A673 (cell line): ENCODE results near the gene PCID2. TPM values are rescaled to one million over a fixed set of nuclear protein-coding genes. Genes with fewer than 3 reads are reported as not detected.
A peak's percentile ranks its signal among the peaks of the same experiment; 100 is the strongest.

Experiments used
- BruUV-seq: library from RNA; stranded (reverse); fragments of 400-500 nt; replicated peaks from 2 replicates; lab custom pipeline; 2021; lab: Mats Ljungman, UMichigan
- CTCF ChIA-PET: fragments of 300-600 bp; sonication (Branson Sonifier 250); formaldehyde crosslinking; loops from one replicate; lab custom pipeline; 2022; ENCODE audit warnings: antibody characterized with exemption; lab: Charles Lee
- POLR2A ChIA-PET: fragments of 300-600 bp; sonication (Branson Sonifier 250); formaldehyde crosslinking; loops from one replicate; lab custom pipeline; 2022; ENCODE audit warnings: antibody characterized with exemption; ENCODE audit not compliant: low non-redundant PET; lab: Charles Lee
- DNase-seq: peaks from one replicate; pipeline ENCODE4 v3.0.0-alpha.2; 2015; ENCODE audit warnings: low spot score
- H3K27ac ChIP-seq: fragments of 200-600 bp; sonication (generic); 2 replicates; pipeline ENCODE4 v1.5.1; 2016; ENCODE audit warnings: mixed run types, low read depth, mild to moderate bottlenecking, mixed read lengths, antibody characterized with exemption, low read length; ENCODE audit not compliant: poor library complexity, severe bottlenecking
- H3K27me3 ChIP-seq: fragments of 200-600 bp; sonication (generic); replicated peaks from 2 replicates; pipeline ENCODE4 v1.6.1; 2017; ENCODE audit warnings: mixed run types, low read depth, mild to moderate bottlenecking, mixed read lengths, antibody characterized with exemption, low read length; ENCODE audit not compliant: insufficient read depth, poor library complexity
- H3K36me3 ChIP-seq: fragments of 200-600 bp; sonication (generic); 2 replicates; pipeline ENCODE4 v1.6.1; 2016; ENCODE audit warnings: mixed run types, mild to moderate bottlenecking, mixed read lengths, antibody characterized with exemption, low read length; ENCODE audit not compliant: insufficient read depth, poor library complexity, severe bottlenecking
- H3K4me1 ChIP-seq: fragments of 200-600 bp; sonication (generic); 2 replicates; pipeline ENCODE4 v1.6.1; 2017; ENCODE audit warnings: mixed run types, mild to moderate bottlenecking, mixed read lengths, antibody characterized with exemption, low read length; ENCODE audit not compliant: insufficient read depth, poor library complexity, severe bottlenecking
- H3K4me3 ChIP-seq: fragments of 200-600 bp; sonication (generic); 2 replicates; pipeline ENCODE4 v1.5.1; 2016; ENCODE audit warnings: low read depth, mixed run types, mild to moderate bottlenecking, mixed read lengths, low read length; ENCODE audit not compliant: poor library complexity, severe bottlenecking
- H3K9me3 ChIP-seq: fragments of 200-600 bp; sonication (generic); 2 replicates; pipeline ENCODE4 v1.6.1; 2016; ENCODE audit warnings: mixed run types, low read depth, mild to moderate bottlenecking, mixed read lengths, antibody characterized with exemption, low read length; ENCODE audit not compliant: poor library complexity, severe bottlenecking
- EZH2 ChIP-seq: fragments of 200-600 bp; sonication (generic); IDR thresholded peaks from 2 replicates; pipeline ENCODE4 v1.6.1; 2017; ENCODE audit warnings: borderline replicate concordance, low read depth, mild to moderate bottlenecking, mixed read lengths, antibody characterized with exemption, low read length; ENCODE audit not compliant: poor library complexity, severe bottlenecking
- intact Hi-C: fragments of 100-400 bp; cut with micrococcal nuclease; formaldehyde crosslinking; loops from one replicate; pipeline ENCODE4 v1.10.0; 2022; ENCODE audit not compliant: unreplicated experiment
- total RNA-seq: library from RNA; stranded (reverse); gene quantifications from 2 replicates; pipeline ENCODE4 v1.2.3, GENCODE V29; 2021
- TF ChIP-seq, protein P1 (sequence below): fragments of 300-800, 200-600 bp; sonication (generic); conservative IDR thresholded peaks from 2 replicates; pipeline ENCODE4 v1.5.1; 2017; ENCODE audit warnings: low read depth, mild to moderate bottlenecking, antibody characterized with exemption, low read length, moderate library complexity, mixed read lengths

The PCID2 gene
- total RNA-seq, 1 experiment from 2014 or later, result 67.5 TPM

DNA sequence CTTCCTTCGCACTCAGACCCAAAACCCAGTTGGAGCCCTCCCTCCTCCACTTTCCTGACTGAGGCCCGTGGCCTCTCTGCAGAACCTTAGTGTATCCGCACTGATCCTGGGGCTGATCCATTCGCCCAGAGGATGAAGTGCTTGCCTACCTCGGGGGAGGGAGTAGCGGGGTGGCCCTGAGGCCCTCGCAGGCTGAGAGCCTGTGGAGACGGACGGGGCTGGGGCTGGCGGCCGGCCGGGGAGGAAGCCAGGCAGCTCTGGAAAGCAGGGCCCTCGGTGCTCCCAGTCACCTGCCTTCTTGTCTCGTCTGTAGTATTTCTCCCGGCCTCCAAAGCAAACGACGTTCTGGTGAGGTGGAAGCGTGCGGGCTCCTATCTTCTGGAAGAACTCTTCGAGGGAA is 48.8 kb downstream of the PCID2 start:
- intact Hi-C loops, result no loop called here
- no peak for TF ChIP-seq EZH2
- TF ChIP-seq, protein P1, sequence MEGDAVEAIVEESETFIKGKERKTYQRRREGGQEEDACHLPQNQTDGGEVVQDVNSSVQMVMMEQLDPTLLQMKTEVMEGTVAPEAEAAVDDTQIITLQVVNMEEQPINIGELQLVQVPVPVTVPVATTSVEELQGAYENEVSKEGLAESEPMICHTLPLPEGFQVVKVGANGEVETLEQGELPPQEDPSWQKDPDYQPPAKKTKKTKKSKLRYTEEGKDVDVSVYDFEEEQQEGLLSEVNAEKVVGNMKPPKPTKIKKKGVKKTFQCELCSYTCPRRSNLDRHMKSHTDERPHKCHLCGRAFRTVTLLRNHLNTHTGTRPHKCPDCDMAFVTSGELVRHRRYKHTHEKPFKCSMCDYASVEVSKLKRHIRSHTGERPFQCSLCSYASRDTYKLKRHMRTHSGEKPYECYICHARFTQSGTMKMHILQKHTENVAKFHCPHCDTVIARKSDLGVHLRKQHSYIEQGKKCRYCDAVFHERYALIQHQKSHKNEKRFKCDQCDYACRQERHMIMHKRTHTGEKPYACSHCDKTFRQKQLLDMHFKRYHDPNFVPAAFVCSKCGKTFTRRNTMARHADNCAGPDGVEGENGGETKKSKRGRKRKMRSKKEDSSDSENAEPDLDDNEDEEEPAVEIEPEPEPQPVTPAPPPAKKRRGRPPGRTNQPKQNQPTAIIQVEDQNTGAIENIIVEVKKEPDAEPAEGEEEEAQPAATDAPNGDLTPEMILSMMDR, result no peak
- POLR2A ChIA-PET, result no interaction called here
- CTCF ChIA-PET, result no interaction called here
- H3K27me3 ChIP-seq, result no peaks in the 10 kb centered on the region
- peaks cover 14% of the 10 kb centered on the region for H3K4me1 ChIP-seq
- no peak overlapping the region for H3K27ac ChIP-seq
- no peaks in the 10 kb centered on the region for H3K9me3 ChIP-seq
- no peak for DNase-seq
- no peak overlapping the region for H3K4me3 ChIP-seq
- BruUV-seq, result no TSS peak
- no peaks in the 10 kb centered on the region for H3K36me3 ChIP-seq

- Histone ChIP-seq H3K27ac (no peak overlapping the region), H3K4me3 (no peak overlapping the region), H3K36me3 (no peaks in the 10 kb centered on the region), H3K4me1 (peaks cover 14% of the 10 kb centered on the region), H3K9me3 (no peaks in the 10 kb centered on the region), H3K27me3 (no peaks in the 10 kb centered on the region)
- intact Hi-C loops, result no loop called here
- POLR2A ChIA-PET, result no interaction called here
- BruUV-seq, result no TSS peak
- no peak for TF ChIP-seq EZH2
- TF ChIP-seq, protein P1, result no peak
- no peak for DNase-seq
- CTCF ChIA-PET, result no interaction called here
Observed at GRCh38 chr13:113158946-113159345, 49.5 kb downstream of the PCID2 start.

DNA sequence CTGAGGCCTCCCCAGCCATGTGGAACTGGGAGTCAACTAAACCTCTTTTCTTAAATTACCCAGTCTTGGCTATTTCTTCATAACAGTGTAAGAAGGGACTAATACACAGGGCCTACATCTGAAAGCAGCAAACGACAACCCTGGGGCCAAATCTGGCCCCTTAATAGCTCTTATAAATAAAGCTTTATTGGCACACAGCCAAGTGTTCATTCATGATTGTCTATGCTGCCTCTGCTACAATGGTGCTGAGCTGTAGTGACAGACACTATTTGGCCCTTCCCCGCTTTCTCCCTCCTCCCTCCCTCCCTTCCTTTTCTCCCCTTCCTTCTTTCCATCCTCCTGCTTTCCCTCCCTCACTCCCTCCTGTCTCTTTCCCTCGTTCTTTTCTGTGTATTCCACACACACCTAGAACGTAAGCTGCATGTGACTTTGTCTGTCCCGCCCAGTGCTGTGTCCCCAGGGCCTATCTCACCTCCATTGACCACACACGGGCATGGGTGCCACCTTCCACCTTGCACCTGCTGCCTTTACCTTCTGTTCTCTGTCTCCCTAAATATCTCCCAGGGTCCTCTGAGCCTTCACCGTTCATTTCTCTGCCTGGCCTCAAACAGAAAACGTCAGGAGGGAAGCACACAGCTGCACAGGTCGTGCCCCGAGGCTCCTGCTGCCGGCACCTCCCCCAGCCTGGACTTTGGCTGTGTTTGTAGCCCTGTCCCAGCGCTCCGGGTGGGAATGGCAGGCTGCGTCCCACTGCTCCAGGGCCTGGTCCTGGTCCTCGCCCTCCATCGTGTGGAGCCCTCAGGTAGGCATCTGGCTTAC is 50.3 kb downstream of the PCID2 start, which contains the start of gene PROZ:
TSS of gene PROZ (plus strand) at position 720 of the 819 bp plus-strand sequence. CDS start at position 733, 13 bp downstream.
- Histone ChIP-seq H3K4me1 (peaks cover 20% of the 10 kb centered on the region), H3K27me3 (no peaks in the 10 kb centered on the region), H3K36me3 (no peaks in the 10 kb centered on the region), H3K27ac (peak within 1 kb of the TSS; percentile 30), H3K9me3 (no peaks in the 10 kb centered on the region), H3K4me3 (no peak within 1 kb of the TSS)
- no peak for DNase-seq
- no TSS peak for BruUV-seq
- intact Hi-C loops, result no loop called here
- TF ChIP-seq, protein P1, result no peak
- ChIA-PET CTCF (no interaction called here), POLR2A (no interaction called here)
